Measurements from ENCODE around the gene DNAAF5.
"Not testable (repeated sequence)": the region's sequence is repeated elsewhere in the genome, so short reads cannot be mapped to it uniquely, and the experiment has no call there.

Gene DNAAF5

GRCh38 chr7:748446-748845 lies 21.9 kb downstream of the DNAAF5 start:
- DNase-seq: no peak

GRCh38 chr7:749140-749551 lies 22.6 kb downstream of the DNAAF5 start:
- no peak for DNase-seq

DNA sequence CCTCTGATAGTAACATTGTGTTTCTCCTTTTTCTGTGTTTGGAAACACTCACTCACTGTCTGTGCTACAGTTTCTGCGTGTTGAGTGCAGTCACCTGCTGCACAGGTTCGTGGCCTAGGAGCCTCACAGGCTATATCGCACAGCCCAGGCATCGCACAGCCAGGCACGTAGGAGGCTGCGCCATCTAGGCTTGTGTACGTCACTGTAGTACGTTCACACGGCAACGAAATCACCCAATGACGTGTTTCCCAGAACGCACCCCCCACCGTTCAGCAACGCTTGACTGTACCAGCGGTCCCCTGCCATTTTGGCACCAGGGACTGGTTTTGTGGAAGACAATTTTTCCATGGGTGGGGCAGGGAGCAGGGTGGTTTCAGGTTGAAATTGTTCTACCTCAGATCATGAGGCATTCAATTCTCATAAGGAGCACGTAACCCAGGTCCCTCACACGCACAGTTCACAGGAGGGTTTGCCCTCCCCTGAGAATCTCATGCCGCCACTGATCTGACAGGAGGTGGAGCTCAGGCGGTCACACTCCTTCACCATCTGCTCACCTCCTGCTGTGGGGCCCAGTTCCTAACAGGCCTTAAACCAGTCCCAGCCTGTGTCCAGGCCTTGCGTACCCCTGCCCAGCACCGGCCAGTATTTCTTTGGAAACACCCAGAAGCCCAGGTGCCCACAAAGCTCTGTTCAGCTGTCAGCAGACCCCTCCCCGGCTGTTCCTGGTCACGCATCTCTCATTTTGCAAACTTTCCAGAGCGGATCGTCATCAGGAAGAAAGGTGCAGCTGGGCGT lies 23.8 kb downstream of the DNAAF5 start:
- no peak for DNase-seq

DNA sequence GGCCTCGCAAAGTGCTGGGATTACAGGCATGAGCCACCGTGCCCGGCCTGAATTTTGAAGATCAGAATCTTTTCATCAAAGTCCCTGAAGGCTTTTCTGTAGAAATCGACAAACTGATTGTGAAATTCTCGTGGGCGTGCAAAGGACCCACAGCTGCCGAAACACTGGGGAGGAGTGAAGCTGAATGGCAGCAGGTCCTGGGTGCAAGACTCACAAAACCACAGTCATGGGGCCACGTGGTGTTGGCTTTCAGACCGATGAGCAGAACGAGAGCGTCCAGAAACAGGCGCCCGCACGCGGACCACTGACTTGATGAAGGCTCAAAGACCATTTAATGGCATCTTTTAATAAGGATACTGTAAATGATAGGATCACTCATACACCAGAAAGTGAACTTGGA lies 25.3 kb downstream of the DNAAF5 start:
- no peak for DNase-seq

- not testable (repeated sequence) for DNase-seq
Observed at GRCh38 chr7:752256-752655, 25.8 kb downstream of the DNAAF5 start.

DNA sequence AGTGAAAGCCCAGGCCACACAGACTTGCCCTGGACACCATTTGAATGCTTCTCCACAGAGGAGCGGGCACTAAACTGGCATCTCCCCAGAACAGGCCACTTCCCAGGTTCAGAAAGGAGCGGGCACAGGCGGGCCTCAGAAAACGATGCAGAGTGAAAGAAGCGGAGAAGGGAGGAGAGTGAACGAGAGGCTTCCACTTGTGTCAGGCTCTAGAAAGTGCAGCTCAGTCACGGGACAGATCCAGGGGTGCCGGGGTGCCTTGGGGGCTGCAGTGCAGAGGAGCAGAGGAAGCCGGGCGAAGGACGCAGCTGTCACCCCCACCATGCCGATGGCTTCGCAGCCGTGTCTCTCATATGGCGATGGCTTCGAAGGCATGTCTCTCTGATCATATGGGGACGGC lies 26.7 kb downstream of the DNAAF5 start:
- no peak for DNase-seq

DNA sequence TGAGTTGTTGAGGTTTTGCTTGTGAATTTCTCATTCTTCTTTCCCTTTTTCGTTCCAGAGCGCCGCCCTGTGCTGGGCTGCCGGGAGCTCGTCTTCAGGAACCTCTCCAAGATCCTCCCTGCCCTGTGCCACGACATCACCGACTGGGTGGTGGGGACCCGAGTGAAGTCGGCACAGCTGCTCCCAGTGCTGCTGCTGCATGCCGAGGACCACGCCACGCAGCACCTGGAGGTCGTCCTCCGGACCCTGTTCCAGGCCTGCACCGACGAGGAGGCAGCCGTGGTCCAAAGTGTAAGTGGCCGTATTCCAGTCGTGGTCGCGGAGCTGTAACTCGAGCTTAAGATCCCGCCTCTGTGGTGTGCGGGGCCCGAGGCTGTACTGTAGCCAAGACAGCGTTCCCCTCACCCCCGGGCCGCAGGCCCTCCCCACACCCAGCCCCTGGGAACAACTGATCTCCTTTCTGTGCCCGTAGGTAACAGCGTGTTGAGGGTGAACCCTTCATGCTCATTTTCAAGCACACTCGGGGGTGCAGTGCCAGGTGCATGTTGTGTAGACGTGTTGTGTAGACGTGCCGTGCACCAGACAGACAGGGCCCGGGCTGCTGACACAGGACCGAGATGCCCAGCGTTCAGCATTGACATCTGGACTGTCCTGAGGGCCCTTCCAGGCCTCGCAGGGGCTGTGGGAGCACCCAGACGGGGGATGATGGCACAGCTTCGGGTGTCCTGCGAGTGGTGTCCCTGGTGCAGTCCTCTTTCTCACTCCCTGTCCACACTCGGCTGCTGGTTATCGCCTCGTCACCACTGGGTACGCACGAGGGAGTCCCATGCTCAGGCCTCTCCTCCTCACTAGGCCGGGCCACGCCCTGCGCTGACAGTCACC lies 28.3 kb downstream of the DNAAF5 start:
- no peak for DNase-seq

GRCh38 chr7:755413-755805 lies 28.9 kb downstream of the DNAAF5 start:
- no peak for DNase-seq

- DNase-seq: no peak
Observed at GRCh38 chr7:756231-756927, 29.9 kb downstream of the DNAAF5 start.

DNA sequence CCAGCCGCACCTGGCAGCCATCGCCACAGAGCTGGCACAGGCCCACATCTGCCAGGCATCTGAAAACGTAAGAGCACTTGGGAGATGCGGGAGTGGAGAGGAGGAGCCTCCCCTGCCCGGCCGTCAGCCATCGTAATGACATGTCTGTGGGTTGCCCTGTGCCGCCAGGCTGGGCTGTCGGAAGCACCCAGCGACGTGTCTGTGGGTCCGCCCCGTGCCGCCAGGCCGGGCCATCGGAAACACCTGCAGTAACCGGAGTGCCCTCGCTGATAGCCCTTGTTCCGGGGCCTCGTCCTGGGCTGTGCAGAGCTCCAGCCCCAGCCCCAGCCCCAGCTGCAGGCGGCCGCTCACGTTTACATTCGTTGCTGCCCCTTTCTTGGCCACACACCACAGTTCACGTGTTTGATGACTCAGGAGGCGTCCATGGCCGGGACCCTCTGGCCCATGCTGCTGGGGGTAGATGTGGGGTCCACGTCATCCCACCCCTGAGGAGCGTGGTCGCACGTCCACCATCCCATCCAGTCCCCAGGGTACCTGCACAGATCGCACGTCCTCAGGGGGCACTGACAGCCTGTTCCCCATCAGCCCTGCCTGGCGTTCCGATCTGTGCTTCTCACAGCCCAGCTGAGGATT lies 30.5 kb downstream of the DNAAF5 start:
- DNase-seq: no peak

DNA sequence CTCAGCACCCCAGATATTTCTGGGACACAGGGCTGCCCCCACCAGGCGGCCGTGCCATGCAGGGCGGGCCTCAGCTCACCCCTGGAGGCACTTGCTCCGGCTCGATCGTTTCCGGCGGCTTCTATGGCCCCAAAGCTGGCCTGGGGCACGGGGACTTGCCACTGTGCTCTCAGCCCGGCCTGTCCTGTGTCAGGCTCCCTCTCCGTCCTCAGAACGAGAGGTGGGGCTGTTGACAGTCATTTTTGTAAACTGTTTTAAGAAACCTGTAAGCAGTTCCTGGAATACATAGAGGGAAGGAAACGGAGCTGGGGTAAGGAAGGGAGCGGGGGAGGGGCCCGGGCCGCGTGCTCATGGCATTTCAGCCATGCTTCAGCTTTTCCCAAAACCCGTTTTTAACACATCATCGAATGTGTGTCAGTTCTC lies 31.3 kb downstream of the DNAAF5 start:
- no peak for DNase-seq

DNA sequence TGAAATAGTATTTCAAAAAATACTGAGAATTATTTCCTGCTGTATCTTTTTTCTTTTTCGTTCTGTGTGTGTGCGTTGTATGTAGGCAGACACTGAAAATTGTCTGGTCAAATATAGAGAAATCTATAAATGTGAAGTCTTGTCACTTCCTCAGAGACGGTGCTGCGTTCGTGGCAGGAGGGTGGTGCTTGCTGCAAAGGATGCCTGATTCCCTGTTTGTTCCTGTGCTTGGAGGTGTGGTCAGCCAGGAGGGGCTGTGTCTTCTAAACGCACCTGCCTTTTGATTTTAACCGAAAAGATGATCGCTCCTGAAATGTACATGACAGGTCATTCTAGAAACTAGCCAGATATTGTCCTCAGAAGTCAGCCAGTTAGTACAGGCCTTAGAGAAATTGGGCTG lies 33.1 kb downstream of the DNAAF5 start:
- DNase-seq: no peak

DNA sequence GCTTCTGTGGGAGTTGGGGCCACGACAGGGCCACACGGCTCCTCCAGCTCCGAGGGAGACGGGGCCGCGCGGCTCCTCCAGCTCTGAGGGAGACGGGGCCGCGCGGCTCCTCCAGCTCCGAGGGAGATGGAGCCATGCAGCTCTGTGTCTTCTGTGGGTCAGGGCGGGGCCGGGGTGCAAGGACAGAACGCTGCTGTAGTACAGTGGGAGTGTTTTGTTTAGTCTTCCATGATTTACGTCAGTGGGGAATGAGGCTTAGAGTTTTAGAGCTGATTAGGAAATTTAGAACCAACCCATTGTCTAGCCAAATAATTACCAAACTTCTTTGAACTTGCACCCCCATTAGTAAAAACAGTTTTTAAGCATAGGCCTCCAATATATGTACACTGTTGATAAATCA lies 33.5 kb downstream of the DNAAF5 start:
- no peak for DNase-seq

GRCh38 chr7:761101-761500 lies 34.6 kb downstream of the DNAAF5 start:
- DNase-seq: no peak

DNA sequence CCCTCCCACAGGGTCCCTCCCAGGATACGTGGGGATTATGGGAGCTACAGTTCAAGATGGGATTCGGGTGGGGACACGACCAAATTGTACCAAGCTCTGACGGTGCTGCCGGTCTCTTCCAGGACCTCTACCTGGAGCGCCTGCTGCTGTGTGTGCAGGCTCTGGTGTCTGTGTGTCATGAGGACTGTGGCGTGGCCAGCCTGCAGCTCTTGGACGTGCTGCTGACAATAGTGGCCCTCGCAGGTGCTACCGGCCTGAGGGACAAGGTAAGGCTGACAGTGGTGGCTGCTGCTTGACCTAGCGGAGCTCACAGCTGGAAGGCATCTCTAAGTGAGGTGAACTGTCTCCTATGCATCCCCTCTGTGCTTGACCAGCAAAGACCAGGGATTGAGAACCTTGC lies 35.1 kb downstream of the DNAAF5 start:
- DNase-seq: no peak

DNA sequence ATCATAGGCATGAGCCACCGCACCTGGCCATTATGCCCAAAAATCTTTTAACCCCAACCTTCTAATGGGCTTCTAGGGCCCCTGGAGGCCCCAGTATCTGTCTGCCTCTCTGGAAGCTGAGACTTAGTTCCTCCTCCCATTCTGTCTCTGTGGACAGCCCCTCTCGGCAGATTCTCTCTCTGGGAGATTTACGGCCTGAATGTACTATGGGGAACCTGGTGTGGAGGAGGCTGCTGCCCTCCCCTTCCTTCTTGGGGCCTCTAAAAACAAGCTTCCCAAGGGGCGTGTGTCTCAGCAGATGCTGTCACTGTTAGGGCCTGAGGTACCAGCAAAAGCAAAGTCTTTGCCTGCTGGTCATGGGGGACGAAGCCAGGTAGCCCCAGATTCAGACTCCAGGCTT lies 36.4 kb downstream of the DNAAF5 start:
- no peak for DNase-seq

DNA sequence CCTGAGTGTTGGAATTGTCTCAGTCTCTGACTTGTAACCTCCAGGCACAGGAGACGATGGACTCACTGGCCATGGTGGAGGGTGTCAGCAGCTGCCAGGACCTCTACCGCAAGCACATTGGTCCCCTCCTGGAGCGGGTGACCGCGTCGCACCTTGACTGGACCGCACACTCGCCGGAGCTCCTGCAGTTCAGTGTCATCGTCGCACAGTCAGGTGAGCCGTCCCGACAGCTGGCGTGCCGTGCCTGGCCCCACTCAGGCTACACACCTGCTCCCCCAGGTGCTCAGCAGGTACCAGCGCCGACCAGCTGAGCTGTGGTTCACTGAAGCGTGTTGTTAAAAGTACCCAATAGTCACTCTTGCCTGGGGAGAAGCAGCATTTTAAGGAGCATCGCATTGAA lies 37.3 kb downstream of the DNAAF5 start:
- DNase-seq: no peak

- DNase-seq: no peak
Observed at GRCh38 chr7:765383-765782, 38.9 kb downstream of the DNAAF5 start.

GRCh38 chr7:767580-767940 lies 41.1 kb downstream of the DNAAF5 start:
- no peak for DNase-seq

DNA sequence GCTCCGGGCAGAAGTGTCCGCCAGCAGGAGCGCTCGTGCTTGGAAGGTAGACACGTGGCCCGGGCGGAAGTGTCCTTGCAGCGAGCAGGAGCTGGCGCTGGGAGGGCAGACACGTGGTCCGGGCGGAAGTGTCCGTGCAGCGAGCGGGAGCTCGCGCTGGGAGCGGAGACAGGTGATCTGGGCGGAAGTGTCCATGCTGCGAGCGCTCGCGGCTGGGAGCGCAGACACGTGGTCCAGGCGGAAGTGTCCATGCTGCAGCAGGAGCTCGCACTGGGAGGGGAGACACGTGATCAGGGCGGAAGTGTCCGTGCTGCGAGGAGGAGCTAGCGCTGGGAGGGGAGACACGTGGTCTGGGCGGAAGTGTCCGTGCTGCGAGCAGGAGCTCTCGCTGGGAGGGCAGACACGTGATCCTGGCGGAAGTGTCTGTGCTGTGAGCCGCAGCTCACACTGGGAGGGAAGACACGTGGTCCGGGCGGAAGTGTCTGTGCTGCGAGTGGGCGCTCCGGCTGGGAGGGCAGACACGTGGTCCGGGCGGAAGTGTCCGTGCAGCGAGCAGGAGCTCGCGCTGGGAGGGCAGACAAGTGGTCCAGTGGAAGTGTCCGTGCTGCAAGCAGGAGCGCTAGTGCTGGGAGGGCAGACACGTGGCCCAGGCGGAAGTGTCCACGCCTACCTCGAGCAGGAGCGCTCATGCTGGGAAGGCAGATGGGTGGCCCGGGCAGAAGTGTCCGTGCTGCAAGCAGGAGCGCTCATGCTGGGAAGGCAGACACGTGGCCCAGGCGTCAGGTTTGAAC lies 41.6 kb downstream of the DNAAF5 start:
- no peak for DNase-seq

GRCh38 chr7:768881-769504 lies 42.5 kb downstream of the DNAAF5 start:
- DNase-seq: no peak

DNA sequence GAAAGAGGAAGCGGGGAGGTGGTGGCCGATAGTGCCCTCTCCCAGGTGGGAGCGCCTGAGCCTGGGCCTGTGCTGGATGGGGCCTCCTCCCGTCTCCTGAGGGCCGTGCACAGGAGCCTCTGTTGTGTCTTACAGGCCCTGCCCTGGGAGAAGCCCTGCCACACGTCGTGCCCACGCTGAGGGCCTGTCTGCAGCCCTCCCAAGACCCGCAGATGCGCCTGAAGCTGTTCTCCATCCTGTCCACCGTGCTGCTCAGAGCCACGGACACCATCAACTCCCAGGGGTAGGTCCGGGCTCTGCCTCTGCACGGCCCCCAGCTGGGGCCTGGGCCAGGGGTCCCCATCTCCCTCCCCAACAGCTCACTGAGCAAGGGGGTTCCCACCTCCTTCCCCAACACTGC lies 43.8 kb downstream of the DNAAF5 start:
- no peak for DNase-seq
